Measurements from ENCODE around the gene LDHD.

Gene LDHD

GRCh38 chr16:75074304-75074793, 42.2 kb downstream of the LDHD start:
- H3K36me3 ChIP-seq, result no peaks in the 10 kb centered on the region
- H3K27me3 ChIP-seq, result no peaks in the 10 kb centered on the region
- H3K4me3 ChIP-seq (ENCODE audit: low read depth, low read length), result no peak overlapping the region
- H3K4me1 ChIP-seq, result peaks cover 7% of the 10 kb centered on the region; the same call in 1 of the 2 replicates
- DNase-seq, result no peak
- no peak for TF ChIP-seq CTCF (IDR thresholded peaks at IDR 0.05; ENCODE audit: low read depth, low read length)
- no peaks in the 10 kb centered on the region; the same call in 1 of the 2 replicates for H3K9me3 ChIP-seq

GRCh38 chr16:75073545-75074303, 42.9 kb downstream of the LDHD start:
- H3K4me3 ChIP-seq (ENCODE audit: low read depth, low read length), result no peak overlapping the region
- H3K27me3 ChIP-seq, result no peaks in the 10 kb centered on the region
- H3K9me3 ChIP-seq, result no peaks in the 10 kb centered on the region; the same call in 1 of the 2 replicates
- TF ChIP-seq CTCF (IDR thresholded peaks at IDR 0.05; ENCODE audit: low read depth, low read length), result no peak
- DNase-seq, result no peak
- H3K4me1 ChIP-seq, result peaks cover 7% of the 10 kb centered on the region; the same call in 1 of the 2 replicates
- H3K36me3 ChIP-seq, result no peaks in the 10 kb centered on the region

- H3K27me3 ChIP-seq, result no peaks in the 10 kb centered on the region
- H3K36me3 ChIP-seq, result no peaks in the 10 kb centered on the region
- H3K4me3 ChIP-seq (ENCODE audit: low read depth, low read length), result no peak overlapping the region
- TF ChIP-seq CTCF (IDR thresholded peaks at IDR 0.05; ENCODE audit: low read depth, low read length), result no peak
- no peaks in the 10 kb centered on the region; the same call in 1 of the 2 replicates for H3K9me3 ChIP-seq
- H3K4me1 ChIP-seq, result peaks cover 7% of the 10 kb centered on the region; the same call in 1 of the 2 replicates
- DNase-seq, result no peak
Observed at GRCh38 chr16:75072239-75072947, 44.2 kb downstream of the LDHD start.

- H3K4me1 ChIP-seq, result peaks cover 7% of the 10 kb centered on the region; the same call in 1 of the 2 replicates
- no peak for TF ChIP-seq CTCF (IDR thresholded peaks at IDR 0.05; ENCODE audit: low read depth, low read length)
- no peaks in the 10 kb centered on the region for H3K27me3 ChIP-seq
- no peak overlapping the region for H3K4me3 ChIP-seq (ENCODE audit: low read depth, low read length)
- H3K36me3 ChIP-seq, result no peaks in the 10 kb centered on the region
- DNase-seq, result no peak
- no peaks in the 10 kb centered on the region; the same call in 1 of the 2 replicates for H3K9me3 ChIP-seq
Observed at GRCh38 chr16:75071621-75072020, 45.0 kb downstream of the LDHD start.

- H3K4me1 ChIP-seq, result peaks cover 7% of the 10 kb centered on the region; the same call in 1 of the 2 replicates
Observed at GRCh38 chr16:75070012-75070841, 46.4 kb downstream of the LDHD start.

More at GRCh38 chr16:75070012-75070841, 46.4 kb downstream of the LDHD start:
- TF ChIP-seq CTCF (IDR thresholded peaks at IDR 0.05; ENCODE audit: low read depth, low read length), result no peak
- Histone ChIP-seq H3K36me3 (no peaks in the 10 kb centered on the region), H3K4me3 (ENCODE audit: low read depth, low read length) (no peak overlapping the region), H3K27me3 (no peaks in the 10 kb centered on the region), H3K9me3 (no peaks in the 10 kb centered on the region; the same call in 1 of the 2 replicates)
- DNase-seq, result peak; percentile 50
